ENCODE measurements around the gene TRIM71. TPM values are rescaled to one million over a fixed set of nuclear protein-coding genes. Genes with fewer than 3 reads are reported as not detected.
A peak's percentile ranks its signal among the peaks of the same experiment; 100 is the strongest.

Gene TRIM71
- total RNA-seq, 1 experiment from 2014 or later = 376 TPM

DNA sequence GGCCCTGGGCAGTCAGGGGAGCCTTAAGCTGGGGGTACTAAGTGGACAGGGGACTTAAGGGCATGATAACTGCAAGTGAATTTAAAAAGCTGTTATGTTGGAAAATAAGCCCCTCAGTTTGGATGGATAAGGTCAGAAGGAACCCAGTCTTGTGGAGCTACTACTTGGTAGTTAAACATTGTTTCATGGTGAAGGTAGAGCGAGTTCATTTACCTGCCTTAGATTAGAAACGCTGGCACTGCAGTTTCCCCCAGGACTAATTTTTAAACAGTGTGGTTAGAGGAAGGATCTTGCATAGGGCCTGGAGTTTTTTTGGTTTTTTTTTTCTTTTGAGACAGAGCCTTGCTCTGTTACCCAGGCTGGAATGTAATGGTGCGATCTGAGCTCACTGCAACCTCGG is 31.2 kb downstream of the TRIM71 start:
- Histone ChIP-seq H2AFZ (ENCODE audit: low read length) (no peak overlapping the region), H3K23ac (ENCODE audit: insufficient read length, low read depth, low read length) (no peak overlapping the region), H3K9ac (ENCODE audit: extremely low read depth, insufficient read length, low read length) (no peak overlapping the region), H4K8ac (replicated peaks; ENCODE audit: insufficient read length, low read depth, low read length) (no peak overlapping the region), H3K4ac (ENCODE audit: low read depth, low read length) (no peak overlapping the region), H3K18ac (ENCODE audit: insufficient read length, low read depth, low read length) (no peak overlapping the region), H3K23me2 (ENCODE audit: insufficient read length, low read depth, low read length, poor library complexity, severe bottlenecking) (no peaks in the 10 kb centered on the region), H2BK5ac (ENCODE audit: insufficient read length, low read length) (no peak overlapping the region), H2BK120ac (ENCODE audit: low read depth, low read length, poor library complexity, severe bottlenecking) (no peak overlapping the region), H2BK15ac (ENCODE audit: low read depth, low read length) (no peak overlapping the region), H3K56ac (ENCODE audit: insufficient read length, low read depth, low read length) (no peak overlapping the region), H3K4me2 (ENCODE audit: insufficient read depth, insufficient read length, low read length) (peak overlapping the region; percentile 34), H3K79me1 (ENCODE audit: insufficient read depth, low read depth, low read length, poor library complexity, severe bottlenecking) (peaks cover 5% of the 10 kb centered on the region), H4K5ac (ENCODE audit: insufficient read length, low read depth, low read length) (no peak overlapping the region), H3K27ac (ENCODE audit: insufficient read length, low read depth, low read length) (no peak overlapping the region), H3K27me3 (ENCODE audit: insufficient read depth, low read length) (no peaks in the 10 kb centered on the region), H4K20me1 (ENCODE audit: control insufficient read depth, insufficient read depth, insufficient read length) (no peaks in the 10 kb centered on the region), H3K4me1 (ENCODE audit: insufficient read depth, low read length) (peaks cover 51% of the 10 kb centered on the region), H2BK12ac (ENCODE audit: insufficient read length, low read depth, low read length) (no peak overlapping the region), H3K79me2 (ENCODE audit: insufficient read depth, low read length) (peaks cover 92% of the 10 kb centered on the region), H3T11ph (ENCODE audit: low read length) (no peak overlapping the region), H3K14ac (ENCODE audit: insufficient read depth, low read length) (no peak overlapping the region), H3K9me3 (ENCODE audit: control insufficient read depth, low read depth, low read length) (no peaks in the 10 kb centered on the region), H4K91ac (ENCODE audit: insufficient read length, low read depth, low read length) (no peak overlapping the region), H2BK20ac (ENCODE audit: low read depth, low read length, poor library complexity, severe bottlenecking) (no peak overlapping the region), H2AK5ac (ENCODE audit: insufficient read length, low read length) (no peak overlapping the region)
- no peaks in the 10 kb centered on the region; the same call in 1 of the 2 replicates for H3K27me3 Mint-ChIP-seq (ENCODE audit: low read depth)
- TF ChIP-seq, protein P1, sequence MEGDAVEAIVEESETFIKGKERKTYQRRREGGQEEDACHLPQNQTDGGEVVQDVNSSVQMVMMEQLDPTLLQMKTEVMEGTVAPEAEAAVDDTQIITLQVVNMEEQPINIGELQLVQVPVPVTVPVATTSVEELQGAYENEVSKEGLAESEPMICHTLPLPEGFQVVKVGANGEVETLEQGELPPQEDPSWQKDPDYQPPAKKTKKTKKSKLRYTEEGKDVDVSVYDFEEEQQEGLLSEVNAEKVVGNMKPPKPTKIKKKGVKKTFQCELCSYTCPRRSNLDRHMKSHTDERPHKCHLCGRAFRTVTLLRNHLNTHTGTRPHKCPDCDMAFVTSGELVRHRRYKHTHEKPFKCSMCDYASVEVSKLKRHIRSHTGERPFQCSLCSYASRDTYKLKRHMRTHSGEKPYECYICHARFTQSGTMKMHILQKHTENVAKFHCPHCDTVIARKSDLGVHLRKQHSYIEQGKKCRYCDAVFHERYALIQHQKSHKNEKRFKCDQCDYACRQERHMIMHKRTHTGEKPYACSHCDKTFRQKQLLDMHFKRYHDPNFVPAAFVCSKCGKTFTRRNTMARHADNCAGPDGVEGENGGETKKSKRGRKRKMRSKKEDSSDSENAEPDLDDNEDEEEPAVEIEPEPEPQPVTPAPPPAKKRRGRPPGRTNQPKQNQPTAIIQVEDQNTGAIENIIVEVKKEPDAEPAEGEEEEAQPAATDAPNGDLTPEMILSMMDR (conservative IDR thresholded peaks at IDR 0.05) = no peak
- no CpG with 5 or more reads among the region's 4 CpGs for WGBS (ENCODE audit: extremely low coverage, insufficient read length, low lambda C conversion rate)
- H3K4me3 Mint-ChIP-seq = peak overlapping the region; percentile 34 to 38
- no peaks in the 10 kb centered on the region for H3K9me3 Mint-ChIP-seq
- peak overlapping the region in 2 of 3 experiments; percentile 90 to 95; a peak in 5 of 7 replicates for H3K27ac Mint-ChIP-seq
- peaks cover 84 to 99% of the 10 kb centered on the region in 2 experiments for H3K4me1 Mint-ChIP-seq
- peaks cover 4 to 42% (median 26%) of the 10 kb centered on the region in 3 experiments; a peak in 6 of 7 replicates for H3K36me3 Mint-ChIP-seq (ENCODE audit: insufficient read depth in 1 of 3, low read depth in 3 of 3)
- no peak for DNase-seq
